ENCODE results near the gene RIMBP2.
A peak's percentile ranks its signal among the peaks of the same experiment; 100 is the strongest.

Gene RIMBP2

GRCh38 chr12:130583800-130584199 lies 132.3 kb downstream of the RIMBP2 start (continued):
- TF ChIP-seq HOXA7 (CRISPR knock-in tag; IDR thresholded peaks at IDR 0.05; ENCODE audit: borderline replicate concordance) (no peak), ELK4 (IDR thresholded peaks at IDR 0.05; ENCODE audit: borderline replicate concordance, low read depth, low read length) (no peak), GLIS1 (tag by site-specific recombination; IDR thresholded peaks at IDR 0.05) (no peak), ZNF837 (tag by site-specific recombination; IDR thresholded peaks at IDR 0.05) (no peak), ZNF302 (tag by site-specific recombination; IDR thresholded peaks at IDR 0.05; ENCODE audit: low read depth) (no peak; the same call in 1 of the 2 replicates), ZBTB6 (tag by site-specific recombination; IDR thresholded peaks at IDR 0.05) (no peak), ZBTB20 (tag by site-specific recombination; IDR thresholded peaks at IDR 0.05) (no peak), HOXC10 (CRISPR knock-in tag; IDR thresholded peaks at IDR 0.05) (no peak), ZNF555 (tag by site-specific recombination; conservative IDR thresholded peaks at IDR 0.05) (no peak), ZNF707 (tag by site-specific recombination; IDR thresholded peaks at IDR 0.05) (peak; percentile 55; the same call in 1 of the 2 replicates), YY1 (tag by site-specific recombination; IDR thresholded peaks at IDR 0.05) (no peak), ZNF274 (IDR thresholded peaks at IDR 0.05; ENCODE audit: low read length) (no peak), ZNF274 (tag by site-specific recombination; IDR thresholded peaks at IDR 0.05; ENCODE audit: borderline replicate concordance) (no peak), KLF17 (tag by site-specific recombination; IDR thresholded peaks at IDR 0.05) (no peak), ZNF175 (tag by site-specific recombination; IDR thresholded peaks at IDR 0.05) (no peak), SALL2 (tag by site-specific recombination; IDR thresholded peaks at IDR 0.05; ENCODE audit: borderline replicate concordance) (peak; percentile 91), ZNF513 (tag by site-specific recombination; IDR thresholded peaks at IDR 0.05) (no peak), ZNF830 (tag by site-specific recombination; IDR thresholded peaks at IDR 0.05; ENCODE audit: low read depth) (no peak), ZNF146 (tag by site-specific recombination; IDR thresholded peaks at IDR 0.05) (no peak), ZNF423 (tag by site-specific recombination; IDR thresholded peaks at IDR 0.05) (no peak), ZNF639 (tag by site-specific recombination; IDR thresholded peaks at IDR 0.05) (peak; percentile 51; the same call in 1 of the 2 replicates), ZNF23 (tag by site-specific recombination; IDR thresholded peaks at IDR 0.05; ENCODE audit: borderline replicate concordance) (no peak; the same call in 1 of the 2 replicates), ZNF692 (tag by site-specific recombination; IDR thresholded peaks at IDR 0.05) (no peak), HIC1 (tag by site-specific recombination; IDR thresholded peaks at IDR 0.05) (no peak), SP2 (tag by site-specific recombination; IDR thresholded peaks at IDR 0.05) (peak; percentile 16; the same call in 1 of the 2 replicates), ZBTB44 (tag by site-specific recombination; IDR thresholded peaks at IDR 0.05) (no peak), BCL11B (tag by site-specific recombination; IDR thresholded peaks at IDR 0.05; ENCODE audit: low read depth) (no peak), ZNF701 (tag by site-specific recombination; IDR thresholded peaks at IDR 0.05) (no peak), ZNF510 (tag by site-specific recombination; IDR thresholded peaks at IDR 0.05; ENCODE audit: insufficient replicate concordance) (no peak), ZNF629 (tag by site-specific recombination; IDR thresholded peaks at IDR 0.05) (peak; percentile 60)

All from HEK293 (cell line).